Esophagus muscularis mucosa (tissue), 4 donors: ENCODE measurements around the gene ORMDL3. TPM values are rescaled to one million over a fixed set of nuclear protein-coding genes. Genes with fewer than 3 reads are reported as not detected.

Experiments used
- DNase-seq: peaks from one replicate; pipeline ENCODE4 v3.0.0-alpha.2; 2017; ENCODE audit errors: extremely low spot score
- H3K27ac ChIP-seq, 4 donors: fragments of 200-600 bp; sonication (generic); replicated peaks in 1 of 4; 1 replicate in 3 of 4; 2 replicates in 1 of 4; pipeline ENCODE4 v1.5.1; 2016 to 2019; ENCODE audit warnings: mild to moderate bottlenecking in 1 of 4
- H3K27me3 ChIP-seq, 4 donors: fragments of 200-600 bp; sonication (generic); one replicate each; pipeline versions ENCODE4 v1.5.1 to v1.6.0; 2016 to 2019
- H3K36me3 ChIP-seq, 4 donors: fragments of 200-600 bp; sonication (generic); one replicate each; pipeline ENCODE4 v1.5.1; 2016 to 2019
- H3K4me1 ChIP-seq, 4 donors: fragments of 200-600 bp; sonication (generic); one replicate each; pipeline ENCODE4 v1.5.1; 2016 to 2019
- H3K4me3 ChIP-seq, 4 donors: fragments of 200-600 bp; sonication (generic); 1 replicate in 2 of 4; 2 replicates in 2 of 4; pipeline ENCODE4 v1.5.1; 2016 to 2019; ENCODE audit warnings: mild to moderate bottlenecking in 4 of 4, moderate library complexity in 1 of 4
- H3K9me3 ChIP-seq, 4 donors: fragments of 200-600 bp; sonication (generic); 1 replicate in 3 of 4; 2 replicates in 1 of 4; pipeline ENCODE4 v1.5.1; 2016 to 2019
- EP300 ChIP-seq: sonication (generic); formaldehyde crosslinking; IDR thresholded peaks from one replicate; pipeline ENCODE4 v1.6.1; 2017; ENCODE audit warnings: antibody characterized with exemption
- POLR2A ChIP-seq: fragments of 450-650 bp; IDR thresholded peaks from one replicate; pipeline ENCODE4 v1.6.1; 2017; ENCODE audit warnings: antibody characterized with exemption, moderate library complexity, mild to moderate bottlenecking, low read depth
- POLR2AphosphoS5 ChIP-seq, 2 donors: sonication (generic); formaldehyde crosslinking; IDR thresholded peaks; one replicate each; pipeline ENCODE4 v1.6.1; 2017; ENCODE audit warnings: antibody characterized with exemption in 2 of 2
- WGBS: methylation state at CpG from one replicate; pipeline ENCODE4 v1.1.5; 2018; 5-methylcytosine and 5-hydroxymethylcytosine counted together
- intact Hi-C: fragments of 100-400 bp; cut with DNase I; formaldehyde crosslinking; loops from one replicate; pipeline ENCODE4 v1.15.1; 2023
- total RNA-seq, 4 donors: library from RNA; depleted of rRNA; stranded (reverse); fragments of >200 nt; gene quantifications; one replicate each; pipeline versions ENCODE4 v1.1.0 to v1.2.1, GENCODE V29; 2016
- TF ChIP-seq, protein P1 (sequence below), 3 experiments: fragments of 200-600 bp in 2 of 3; fragments of 450-650 bp in 1 of 3; sonication (generic) in 2 of 3; IDR thresholded peaks; one replicate each; pipeline ENCODE4 v1.5.1; 2017 to 2019; ENCODE audit warnings: antibody characterized with exemption in 3 of 3, mild to moderate bottlenecking in 2 of 3, moderate library complexity in 1 of 3

ORMDL3 gene
- total RNA-seq, 4 donors from 2014 or later = 33.2 to 68.6 (median 45.9) TPM

DNA sequence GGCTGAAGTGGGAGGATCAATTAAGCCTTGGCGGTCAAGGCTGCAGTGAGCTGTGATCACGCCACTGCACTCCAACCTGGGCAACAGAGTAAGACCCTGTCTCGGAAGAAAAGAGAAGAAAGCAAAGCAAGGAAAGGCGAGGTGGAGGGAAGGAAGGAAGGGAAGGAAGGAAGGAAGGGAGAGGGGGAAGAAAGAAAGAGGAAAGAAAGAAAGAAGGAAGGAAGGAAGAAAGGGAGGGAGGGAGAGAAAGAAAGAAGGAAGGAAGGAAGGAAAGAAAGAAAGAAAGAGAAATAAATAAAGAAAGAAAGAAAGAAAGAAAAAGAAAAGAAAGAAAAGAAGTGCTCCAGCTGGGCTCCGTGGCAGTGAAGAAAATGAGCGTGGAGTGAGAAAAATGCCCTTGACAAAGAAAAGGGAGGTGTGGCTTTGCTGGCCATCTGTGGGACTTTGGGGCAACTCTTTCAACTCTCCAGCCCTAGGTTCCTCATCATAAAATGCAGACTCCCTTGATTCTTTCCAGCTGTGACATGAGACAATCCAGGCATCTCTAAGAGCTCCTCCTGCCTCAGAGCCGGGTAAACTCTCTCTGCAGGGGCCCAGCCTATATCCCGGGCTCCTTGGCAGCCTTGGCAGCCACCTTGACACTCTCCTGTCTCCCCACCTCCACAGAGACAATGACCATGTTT is 37.8 kb upstream of the ORMDL3 start:
- 62% methylated on average over 7 of the region's 8 CpGs for WGBS
- TF ChIP-seq, protein P1, sequence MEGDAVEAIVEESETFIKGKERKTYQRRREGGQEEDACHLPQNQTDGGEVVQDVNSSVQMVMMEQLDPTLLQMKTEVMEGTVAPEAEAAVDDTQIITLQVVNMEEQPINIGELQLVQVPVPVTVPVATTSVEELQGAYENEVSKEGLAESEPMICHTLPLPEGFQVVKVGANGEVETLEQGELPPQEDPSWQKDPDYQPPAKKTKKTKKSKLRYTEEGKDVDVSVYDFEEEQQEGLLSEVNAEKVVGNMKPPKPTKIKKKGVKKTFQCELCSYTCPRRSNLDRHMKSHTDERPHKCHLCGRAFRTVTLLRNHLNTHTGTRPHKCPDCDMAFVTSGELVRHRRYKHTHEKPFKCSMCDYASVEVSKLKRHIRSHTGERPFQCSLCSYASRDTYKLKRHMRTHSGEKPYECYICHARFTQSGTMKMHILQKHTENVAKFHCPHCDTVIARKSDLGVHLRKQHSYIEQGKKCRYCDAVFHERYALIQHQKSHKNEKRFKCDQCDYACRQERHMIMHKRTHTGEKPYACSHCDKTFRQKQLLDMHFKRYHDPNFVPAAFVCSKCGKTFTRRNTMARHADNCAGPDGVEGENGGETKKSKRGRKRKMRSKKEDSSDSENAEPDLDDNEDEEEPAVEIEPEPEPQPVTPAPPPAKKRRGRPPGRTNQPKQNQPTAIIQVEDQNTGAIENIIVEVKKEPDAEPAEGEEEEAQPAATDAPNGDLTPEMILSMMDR (IDR thresholded peaks at IDR 0.05) = no peak
- TF ChIP-seq POLR2AphosphoS5 (IDR thresholded peaks at IDR 0.05) (no peak), POLR2A (no peak), EP300 (no peak)
- no peaks in the 10 kb centered on the region for H3K36me3 ChIP-seq
- intact Hi-C loops = no loop called here
- no peak for DNase-seq
- H3K27ac ChIP-seq = no peak overlapping the region
- H3K4me3 ChIP-seq = no peak overlapping the region
- no peaks in the 10 kb centered on the region for H3K9me3 ChIP-seq
- H3K4me1 ChIP-seq = no peaks in the 10 kb centered on the region
- H3K27me3 ChIP-seq = peaks cover 0 to 44% (median 0%) of the 10 kb centered on the region in 4 donors

DNA sequence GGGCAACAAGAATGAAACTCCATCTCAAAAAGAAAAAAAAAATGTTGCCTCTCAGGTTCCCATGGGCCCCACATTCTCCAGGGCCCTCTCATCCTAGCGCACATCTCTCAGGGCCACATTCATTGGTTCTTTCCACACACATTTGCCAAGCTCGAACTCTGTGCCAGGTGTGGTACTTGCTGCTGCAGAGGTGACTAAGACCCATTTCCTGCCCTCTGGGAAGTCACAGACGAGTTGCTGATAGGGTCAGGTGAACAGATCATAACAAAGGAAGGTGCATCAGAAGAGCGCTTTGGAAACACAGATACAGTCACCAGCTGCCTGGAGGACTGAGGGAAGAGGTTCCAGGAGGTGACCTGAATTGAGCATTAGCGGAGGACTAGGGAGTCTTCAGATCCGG is 36.4 kb upstream of the ORMDL3 start:
- WGBS = 78% methylated on average over 6 of the region's 6 CpGs
- Histone ChIP-seq H3K27me3 (peaks cover 0 to 40% (median 0%) of the 10 kb centered on the region in 4 donors), H3K4me3 (no peak overlapping the region), H3K4me1 (peaks cover 0 to 6% (median 5%) of the 10 kb centered on the region in 4 donors), H3K36me3 (no peaks in the 10 kb centered on the region), H3K9me3 (no peaks in the 10 kb centered on the region), H3K27ac (no peak overlapping the region)
- intact Hi-C loops = no loop called here
- TF ChIP-seq POLR2A = no peak
- TF ChIP-seq EP300 = no peak
- TF ChIP-seq, protein P1 (IDR thresholded peaks at IDR 0.05) = no peak
- DNase-seq = no peak

- intact Hi-C loops = no loop called here
- 83% methylated on average over 3 of the region's 6 CpGs for WGBS
Observed at GRCh38 chr17:39962642-39963220, 35.3 kb upstream of the ORMDL3 start, which contains the start of gene GSDMA. Gene GSDMA, plus strand, starts transcription at chr17:39963004. Its CDS starts 2,684 bp downstream, at chr17:39965688.

GRCh38 chr17:39960524-39961041 is 33.2 kb upstream of the ORMDL3 start:
- Histone ChIP-seq H3K4me1 (peaks cover 0 to 9% (median 5%) of the 10 kb centered on the region in 4 donors), H3K36me3 (no peaks in the 10 kb centered on the region), H3K4me3 (no peak overlapping the region), H3K27ac (no peak overlapping the region), H3K27me3 (peaks cover 0 to 24% (median 0%) of the 10 kb centered on the region in 4 donors), H3K9me3 (no peaks in the 10 kb centered on the region)
- DNase-seq = no peak
- 68% methylated on average over 8 of the region's 8 CpGs for WGBS
- intact Hi-C loops = no loop called here
- TF ChIP-seq EP300 (no peak), POLR2AphosphoS5 (IDR thresholded peaks at IDR 0.05) (no peak)
- TF ChIP-seq, protein P1 (IDR thresholded peaks at IDR 0.05) = no peak

More at GRCh38 chr17:39962642-39963220, 35.3 kb upstream of the ORMDL3 start, which contains the start of gene GSDMA:
- TF ChIP-seq POLR2A (no peak), POLR2AphosphoS5 (IDR thresholded peaks at IDR 0.05) (no peak), EP300 (no peak)
- TF ChIP-seq, protein P1 (IDR thresholded peaks at IDR 0.05) = no peak
- no peaks in the 10 kb centered on the region for H3K36me3 ChIP-seq
- no peak within 1 kb of the TSS for H3K4me3 ChIP-seq
- H3K9me3 ChIP-seq = no peaks in the 10 kb centered on the region
- H3K27me3 ChIP-seq = peaks cover 0 to 34% (median 0%) of the 10 kb centered on the region in 4 donors
- H3K27ac ChIP-seq = no peak within 1 kb of the TSS
- no peak for DNase-seq
- H3K4me1 ChIP-seq = peaks cover 0 to 9% (median 5%) of the 10 kb centered on the region in 4 donors
